CD4-positive, CD25-positive, alpha-beta regulatory T cell (primary cell): ENCODE data around the gene GMDS. TPM values are rescaled to one million over a fixed set of nuclear protein-coding genes. Genes with fewer than 3 reads are reported as not detected.
A peak's percentile ranks its signal among the peaks of the same experiment; 100 is the strongest.

ENCODE experiments used
- ATAC-seq, 2 donors: fragments of 150-1000 bp; cut with Tn5 transposase; one replicate each; pipeline ENCODE4 v1.10.0; 2021; ENCODE audit warnings: low read depth in 2 of 2, moderate number of reproducible peaks in 2 of 2, moderate library complexity in 1 of 2
- DNase-seq, 3 donors: peaks; one replicate each; pipeline versions ENCODE4 v3.0.0 to v3.0.0-alpha.2; 2012 to 2022; ENCODE audit warnings: mixed read lengths in 1 of 3
- H3K27ac ChIP-seq: one replicate; pipeline ENCODE4 v1.7.0; 2013; ENCODE audit warnings: mild to moderate bottlenecking, low read length; ENCODE audit not compliant: insufficient read depth, poor library complexity, severe bottlenecking
- H3K27me3 ChIP-seq: one replicate; pipeline ENCODE4 v1.7.0; 2013; ENCODE audit warnings: low read length; ENCODE audit not compliant: control insufficient read depth, insufficient read depth
- H3K36me3 ChIP-seq: one replicate; pipeline ENCODE4 v1.7.0; 2013; ENCODE audit warnings: mild to moderate bottlenecking, low read length, moderate library complexity; ENCODE audit not compliant: control insufficient read depth, insufficient read depth
- H3K4me1 ChIP-seq: 2 replicates; pipeline ENCODE4 v1.7.0; 2013; ENCODE audit warnings: mild to moderate bottlenecking, low read length; ENCODE audit not compliant: insufficient read depth, control insufficient read depth, poor library complexity, severe bottlenecking
- H3K4me3 ChIP-seq: one replicate; pipeline ENCODE4 v1.7.0; 2013; ENCODE audit warnings: low read depth, mild to moderate bottlenecking, low read length, moderate library complexity
- H3K9me3 ChIP-seq, 2 experiments: 1 replicate in 1 of 2; 2 replicates in 1 of 2; pipeline ENCODE4 v1.7.0; 2013; ENCODE audit warnings: low read length in 2 of 2, mild to moderate bottlenecking in 1 of 2, moderate library complexity in 1 of 2; ENCODE audit not compliant: control insufficient read depth in 2 of 2
- H3K27ac Mint-ChIP-seq, 3 donors: one replicate each; pipeline ENCODE4 v1.8.0; 2020 to 2022; ENCODE audit warnings: mild to moderate bottlenecking in 3 of 3, mixed read lengths in 3 of 3, moderate library complexity in 2 of 3
- H3K27me3 Mint-ChIP-seq: one replicate; pipeline ENCODE4 v1.8.0; 2022; ENCODE audit warnings: mild to moderate bottlenecking, mixed read lengths
- H3K36me3 Mint-ChIP-seq: one replicate; pipeline ENCODE4 v1.8.0; 2020; ENCODE audit warnings: mixed read lengths
- H3K4me1 Mint-ChIP-seq, 4 donors: one replicate each; pipeline ENCODE4 v1.8.0; 2020 to 2022; ENCODE audit warnings: mixed read lengths in 4 of 4, mild to moderate bottlenecking in 1 of 4
- H3K4me3 Mint-ChIP-seq, 4 donors: one replicate each; pipeline ENCODE4 v1.8.0; 2020 to 2022; ENCODE audit warnings: mild to moderate bottlenecking in 4 of 4, mixed read lengths in 4 of 4, moderate library complexity in 3 of 4
- H3K9me3 Mint-ChIP-seq, 7 donors: one replicate each; pipeline ENCODE4 v1.8.0; 2020 to 2022; ENCODE audit warnings: mixed read lengths in 7 of 7, mild to moderate bottlenecking in 3 of 7, moderate library complexity in 2 of 7
- polyA plus RNA-seq, 4 donors: library from polyadenylated mRNA; unstranded; fragments of 300-500 nt; fragmentation: Illumina TruSeq; gene quantifications; one replicate each; pipeline ENCODE4 v1.2.3, GENCODE V29; 2021
- total RNA-seq: library from RNA; stranded (reverse); gene quantifications from one replicate; pipeline ENCODE4 v1.2.3, GENCODE V29; 2022

Gene GMDS
- total and polyA plus RNA-seq, 5 donors from 2014 or later, result 17.5 to 23.9 (median 20.2) TPM

DNA sequence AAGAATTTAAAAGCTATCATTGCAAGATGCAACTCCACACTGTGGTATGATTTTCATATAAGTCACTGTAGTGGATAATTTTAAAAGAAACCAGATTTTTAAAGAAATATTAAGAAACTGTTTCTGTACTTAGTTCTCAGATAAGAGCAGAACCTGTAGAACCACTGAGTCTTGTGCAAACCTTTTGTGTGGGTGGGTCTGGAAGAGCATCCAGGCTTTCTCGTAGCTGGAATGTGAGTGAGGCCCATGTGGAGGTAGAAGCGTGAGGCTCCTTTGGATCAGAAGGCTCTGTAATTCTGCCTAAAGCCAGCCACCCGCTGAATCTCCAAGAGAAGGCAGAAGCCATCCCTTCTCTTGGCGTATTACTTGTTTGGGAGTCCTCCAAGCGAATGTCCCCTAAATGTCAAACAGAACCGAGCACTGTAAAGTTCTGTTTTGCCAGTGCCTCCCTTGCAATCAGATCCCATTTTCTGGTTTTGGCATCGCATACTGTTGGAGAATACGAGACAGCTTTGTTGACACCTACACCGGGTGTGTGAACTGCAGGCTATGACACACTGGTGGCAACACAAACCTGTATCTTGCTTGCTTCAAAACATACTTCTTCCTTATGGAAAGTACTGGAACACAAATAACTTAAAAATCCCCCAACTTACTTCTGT lies 447.0 kb downstream of the GMDS start:
- Histone ChIP-seq H3K4me3 (no peak overlapping the region), H3K27ac (no peak overlapping the region), H3K9me3 (no peaks in the 10 kb centered on the region), H3K4me1 (no peaks in the 10 kb centered on the region), H3K36me3 (no peaks in the 10 kb centered on the region), H3K27me3 (no peaks in the 10 kb centered on the region)
- Mint-ChIP-seq H3K27ac (no peak overlapping the region), H3K27me3 (no peaks in the 10 kb centered on the region), H3K36me3 (no peaks in the 10 kb centered on the region), H3K9me3 (no peaks in the 10 kb centered on the region), H3K4me3 (no peak overlapping the region), H3K4me1 (peaks cover 0 to 6% (median 0%) of the 10 kb centered on the region in 4 donors)
- ATAC-seq, result no peak
- DNase-seq, result no peak

GRCh38 chr6:1797801-1798200 lies 447.6 kb downstream of the GMDS start:
- H3K27ac ChIP-seq, result no peak overlapping the region
- no peaks in the 10 kb centered on the region for H3K27me3 ChIP-seq
- H3K36me3 ChIP-seq, result no peaks in the 10 kb centered on the region
- no peaks in the 10 kb centered on the region for H3K4me1 ChIP-seq
- no peaks in the 10 kb centered on the region for H3K9me3 ChIP-seq
- H3K27me3 Mint-ChIP-seq, result no peaks in the 10 kb centered on the region
- ATAC-seq, result no peak
- H3K9me3 Mint-ChIP-seq, result no peaks in the 10 kb centered on the region
- no peak overlapping the region for H3K4me3 ChIP-seq
- H3K27ac Mint-ChIP-seq, result no peak overlapping the region
- peaks cover 0 to 6% (median 0%) of the 10 kb centered on the region in 4 donors for H3K4me1 Mint-ChIP-seq
- no peak for DNase-seq
- no peaks in the 10 kb centered on the region for H3K36me3 Mint-ChIP-seq
- H3K4me3 Mint-ChIP-seq, result no peak overlapping the region

DNA sequence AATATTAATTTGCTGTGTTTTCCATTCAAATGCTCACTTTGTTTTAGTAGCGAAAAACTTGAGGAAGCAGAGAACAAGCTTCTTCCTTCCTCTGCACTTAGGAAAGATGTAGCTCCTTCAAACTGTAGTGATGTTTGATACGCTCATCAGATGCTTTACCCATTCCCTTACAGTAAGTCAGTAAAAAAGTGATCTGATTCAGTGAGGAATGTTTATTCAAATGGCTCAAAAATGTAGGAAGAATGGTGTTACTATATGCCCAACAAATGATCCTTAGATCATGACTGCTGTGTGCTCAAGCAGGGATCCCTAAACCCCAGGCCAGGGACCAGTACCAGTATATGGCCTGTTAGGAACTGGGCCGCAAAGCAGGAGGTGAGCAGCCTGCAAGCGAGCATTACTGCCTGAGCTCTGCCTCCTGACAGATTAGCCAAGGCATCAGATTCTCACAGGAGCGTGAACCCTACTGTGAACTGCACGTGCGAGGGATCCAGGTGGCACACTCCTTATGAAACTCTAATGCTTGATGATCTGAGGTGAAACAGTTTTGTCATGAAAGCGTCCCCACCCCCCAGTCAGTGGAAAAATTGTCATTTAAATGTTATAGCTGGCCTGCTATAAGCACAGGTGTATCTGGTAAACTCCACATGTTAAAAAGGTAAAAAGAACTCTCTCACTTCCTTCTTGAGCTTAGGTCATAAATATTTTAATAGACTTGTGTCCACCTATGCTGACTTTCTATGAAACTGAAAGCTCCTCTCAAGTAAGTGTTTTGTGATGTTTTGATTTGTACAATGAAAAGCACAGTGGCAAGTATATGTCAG lies 448.5 kb downstream of the GMDS start:
- no peaks in the 10 kb centered on the region for H3K9me3 Mint-ChIP-seq
- H3K4me1 Mint-ChIP-seq, result peaks cover 0 to 6% (median 0%) of the 10 kb centered on the region in 4 donors
- H3K27ac Mint-ChIP-seq, result no peak overlapping the region
- Histone ChIP-seq H3K36me3 (no peaks in the 10 kb centered on the region), H3K4me1 (no peaks in the 10 kb centered on the region), H3K9me3 (no peaks in the 10 kb centered on the region), H3K27me3 (no peaks in the 10 kb centered on the region), H3K27ac (no peak overlapping the region), H3K4me3 (no peak overlapping the region)
- no peaks in the 10 kb centered on the region for H3K36me3 Mint-ChIP-seq
- no peaks in the 10 kb centered on the region for H3K27me3 Mint-ChIP-seq
- H3K4me3 Mint-ChIP-seq, result no peak overlapping the region
- DNase-seq (peak in 1 of 3 donors; percentile 7), ATAC-seq (no peak)

DNA sequence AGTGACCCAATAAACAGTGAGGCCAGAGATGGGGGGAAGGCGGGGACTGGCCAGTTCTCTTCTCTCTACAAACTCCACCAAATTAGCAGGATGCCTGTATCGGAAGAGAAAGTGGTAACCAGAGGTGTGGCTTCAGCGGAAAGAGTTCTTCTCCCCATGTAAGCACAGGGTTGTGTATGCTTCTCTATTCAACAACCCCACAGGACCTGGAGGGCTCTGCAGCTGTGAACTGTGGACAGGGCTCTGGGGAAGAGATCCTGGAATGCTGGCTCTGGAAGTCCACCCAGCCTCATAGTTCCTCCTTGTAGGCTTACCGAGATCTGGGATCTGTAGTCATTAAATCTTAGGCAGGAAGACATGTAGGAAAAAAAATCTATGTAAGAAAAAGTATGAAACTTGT lies 449.5 kb downstream of the GMDS start:
- H3K36me3 Mint-ChIP-seq, result no peaks in the 10 kb centered on the region
- DNase-seq (no peak), ATAC-seq (no peak)

GRCh38 chr6:1792989-1793388 lies 452.4 kb downstream of the GMDS start:
- Mint-ChIP-seq H3K4me1 (peaks cover 0 to 4% (median 0%) of the 10 kb centered on the region in 4 donors), H3K36me3 (no peaks in the 10 kb centered on the region), H3K4me3 (no peak overlapping the region), H3K27me3 (no peaks in the 10 kb centered on the region), H3K27ac (no peak overlapping the region), H3K9me3 (no peaks in the 10 kb centered on the region)
- no peak for ATAC-seq
- no peaks in the 10 kb centered on the region for H3K27me3 ChIP-seq
- no peaks in the 10 kb centered on the region for H3K9me3 ChIP-seq
- DNase-seq, result peak in 1 of 3 donors; percentile 39
- H3K36me3 ChIP-seq, result no peaks in the 10 kb centered on the region
- H3K27ac ChIP-seq, result no peak overlapping the region
- H3K4me3 ChIP-seq, result no peak overlapping the region
- H3K4me1 ChIP-seq, result no peaks in the 10 kb centered on the region

More for the DNA sequence above, 449.5 kb downstream of the GMDS start:
- Histone ChIP-seq H3K4me3 (no peak overlapping the region), H3K9me3 (no peaks in the 10 kb centered on the region), H3K36me3 (no peaks in the 10 kb centered on the region), H3K27ac (no peak overlapping the region), H3K4me1 (no peaks in the 10 kb centered on the region), H3K27me3 (no peaks in the 10 kb centered on the region)
- H3K27ac Mint-ChIP-seq, result no peak overlapping the region
- no peaks in the 10 kb centered on the region for H3K9me3 Mint-ChIP-seq
- H3K27me3 Mint-ChIP-seq, result no peaks in the 10 kb centered on the region
- no peak overlapping the region for H3K4me3 Mint-ChIP-seq
- peaks cover 0 to 6% (median 0%) of the 10 kb centered on the region in 4 donors for H3K4me1 Mint-ChIP-seq

DNA sequence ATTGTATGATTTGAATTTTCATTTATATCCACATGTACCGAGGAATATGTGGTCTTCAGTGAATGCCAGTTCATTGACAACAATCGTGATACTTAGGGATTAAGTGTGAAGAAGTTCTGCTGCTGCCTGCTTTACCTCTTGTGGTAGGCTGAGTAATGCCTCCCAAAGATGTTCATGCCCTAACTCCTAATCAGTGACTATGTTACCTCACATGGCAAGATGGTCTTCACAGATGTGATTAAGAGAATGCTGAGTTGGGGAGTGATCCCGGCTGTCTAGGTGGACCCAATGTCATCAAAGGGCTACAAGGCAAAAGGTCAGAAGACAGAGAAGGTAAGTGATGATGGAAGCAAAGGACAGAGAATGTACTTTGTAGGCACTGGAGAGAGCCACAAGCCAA lies 454.7 kb downstream of the GMDS start:
- no peak overlapping the region for H3K4me3 ChIP-seq
- no peaks in the 10 kb centered on the region for H3K27me3 Mint-ChIP-seq
- H3K4me3 Mint-ChIP-seq, result no peak overlapping the region
- H3K27me3 ChIP-seq, result no peaks in the 10 kb centered on the region
- no peak for DNase-seq
- ATAC-seq, result no peak
- H3K27ac ChIP-seq, result no peak overlapping the region
- H3K36me3 ChIP-seq, result no peaks in the 10 kb centered on the region
- peaks cover 0 to 7% (median 6%) of the 10 kb centered on the region in 4 donors for H3K4me1 Mint-ChIP-seq
- no peaks in the 10 kb centered on the region for H3K9me3 Mint-ChIP-seq
- H3K9me3 ChIP-seq, result no peaks in the 10 kb centered on the region
- no peaks in the 10 kb centered on the region for H3K4me1 ChIP-seq
- no peaks in the 10 kb centered on the region for H3K36me3 Mint-ChIP-seq
- no peak overlapping the region for H3K27ac Mint-ChIP-seq

DNA sequence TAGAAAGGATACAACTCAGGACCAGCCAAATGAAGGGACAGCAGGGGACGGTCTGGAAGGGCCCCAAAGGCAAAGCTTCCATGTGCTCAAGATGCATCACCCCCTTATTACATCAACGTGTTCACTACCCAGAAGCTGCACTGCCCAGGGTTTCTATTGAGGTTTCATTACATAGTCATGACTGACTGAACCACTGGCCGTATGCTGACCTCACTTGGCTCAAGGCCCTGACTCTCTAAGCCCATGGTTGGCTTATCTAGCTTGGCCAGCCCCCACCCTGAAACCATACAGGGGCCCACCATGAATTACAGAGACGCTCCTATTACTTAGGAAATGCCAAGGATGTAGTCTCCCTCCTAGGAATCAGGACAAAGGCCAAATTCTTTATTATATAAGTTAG lies 456.3 kb downstream of the GMDS start:
- Mint-ChIP-seq H3K36me3 (peaks cover 6% of the 10 kb centered on the region), H3K9me3 (no peaks in the 10 kb centered on the region), H3K4me3 (no peak overlapping the region), H3K27ac (no peak overlapping the region), H3K27me3 (no peaks in the 10 kb centered on the region), H3K4me1 (peaks cover 0 to 7% (median 6%) of the 10 kb centered on the region in 4 donors)
- H3K9me3 ChIP-seq, result no peaks in the 10 kb centered on the region
- DNase-seq (no peak), ATAC-seq (no peak)
- no peaks in the 10 kb centered on the region for H3K4me1 ChIP-seq
- no peak overlapping the region for H3K27ac ChIP-seq
- H3K27me3 ChIP-seq, result no peaks in the 10 kb centered on the region
- H3K36me3 ChIP-seq, result no peaks in the 10 kb centered on the region
- H3K4me3 ChIP-seq, result no peak overlapping the region
